Activated naive CD4-positive, alpha-beta T cell treated with anti-CD3 and anti-CD28 coated beads, Interleukin-2, amount 50 U/mL, for 24 hours (primary cell): Measurements from ENCODE around the gene CYP2W1.
"Not testable (repeated sequence)": the region's sequence is repeated elsewhere in the genome, so short reads cannot be mapped to it uniquely, and the experiment has no call there.

Experiments
- H3K27ac Mint-ChIP-seq: one replicate; pipeline ENCODE4 v1.8.0; 2021; ENCODE audit warnings: mild to moderate bottlenecking, mixed read lengths
- H3K27me3 Mint-ChIP-seq: one replicate; pipeline ENCODE4 v1.8.0; 2021; ENCODE audit warnings: mixed read lengths
- H3K36me3 Mint-ChIP-seq: one replicate; pipeline ENCODE4 v1.8.0; 2021; ENCODE audit warnings: mixed read lengths
- H3K4me1 Mint-ChIP-seq: one replicate; pipeline ENCODE4 v1.8.0; 2021; ENCODE audit warnings: mixed read lengths
- H3K4me3 Mint-ChIP-seq: one replicate; pipeline ENCODE4 v1.8.0; 2021; ENCODE audit warnings: mild to moderate bottlenecking, mixed read lengths
- H3K9me3 Mint-ChIP-seq: one replicate; pipeline ENCODE4 v1.8.0; 2021; ENCODE audit warnings: mixed read lengths

Gene CYP2W1

GRCh38 chr7:983004-983615 lies at the start of gene CYP2W1:
Gene CYP2W1, plus strand, starts transcription at chr7:983181. Its CDS starts 31 bp downstream, at chr7:983212.
- Mint-ChIP-seq H3K9me3 (no peaks in the 10 kb centered on the region), H3K36me3 (no peaks in the 10 kb centered on the region), H3K4me1 (no peaks in the 10 kb centered on the region), H3K27me3 (no peaks in the 10 kb centered on the region), H3K4me3 (no peak within 1 kb of the TSS), H3K27ac (no peak within 1 kb of the TSS)

GRCh38 chr7:934469-935163 lies 48.4 kb upstream of the CYP2W1 start:
- H3K9me3 Mint-ChIP-seq: no peaks in the 10 kb centered on the region
- H3K4me3 Mint-ChIP-seq: no peak overlapping the region
- no peak overlapping the region for H3K27ac Mint-ChIP-seq
- H3K4me1 Mint-ChIP-seq: peaks cover 10% of the 10 kb centered on the region
- no peaks in the 10 kb centered on the region for H3K27me3 Mint-ChIP-seq
- H3K36me3 Mint-ChIP-seq: no peaks in the 10 kb centered on the region

GRCh38 chr7:935164-935873 lies 47.7 kb upstream of the CYP2W1 start:
- H3K4me3 Mint-ChIP-seq: no peak overlapping the region
- peaks cover 12% of the 10 kb centered on the region for H3K4me1 Mint-ChIP-seq
- no peak overlapping the region for H3K27ac Mint-ChIP-seq
- H3K9me3 Mint-ChIP-seq: no peaks in the 10 kb centered on the region
- no peaks in the 10 kb centered on the region for H3K36me3 Mint-ChIP-seq
- H3K27me3 Mint-ChIP-seq: no peaks in the 10 kb centered on the region

- H3K27me3 Mint-ChIP-seq: no peaks in the 10 kb centered on the region
- peaks cover 18% of the 10 kb centered on the region for H3K4me1 Mint-ChIP-seq
- no peak overlapping the region for H3K27ac Mint-ChIP-seq
- H3K9me3 Mint-ChIP-seq: no peaks in the 10 kb centered on the region
- no peaks in the 10 kb centered on the region for H3K36me3 Mint-ChIP-seq
- no peak overlapping the region for H3K4me3 Mint-ChIP-seq
Observed at GRCh38 chr7:935874-936385, 47.1 kb upstream of the CYP2W1 start.

- peaks cover 24% of the 10 kb centered on the region for H3K4me1 Mint-ChIP-seq
- peak overlapping the region; percentile 68 for H3K27ac Mint-ChIP-seq
- no peaks in the 10 kb centered on the region for H3K9me3 Mint-ChIP-seq
- H3K4me3 Mint-ChIP-seq: no peak overlapping the region
- H3K27me3 Mint-ChIP-seq: no peaks in the 10 kb centered on the region
- no peaks in the 10 kb centered on the region for H3K36me3 Mint-ChIP-seq
Observed at GRCh38 chr7:936386-937054, 46.5 kb upstream of the CYP2W1 start.

GRCh38 chr7:937856-938484 lies 45.0 kb upstream of the CYP2W1 start:
- Mint-ChIP-seq H3K27ac (no peak overlapping the region), H3K36me3 (no peaks in the 10 kb centered on the region), H3K27me3 (no peaks in the 10 kb centered on the region), H3K4me3 (no peak overlapping the region), H3K4me1 (peaks cover 31% of the 10 kb centered on the region), H3K9me3 (no peaks in the 10 kb centered on the region)

GRCh38 chr7:938546-939185 lies 44.3 kb upstream of the CYP2W1 start:
- Mint-ChIP-seq H3K9me3 (no peaks in the 10 kb centered on the region), H3K27ac (no peak overlapping the region), H3K4me1 (peaks cover 31% of the 10 kb centered on the region), H3K4me3 (no peak overlapping the region), H3K27me3 (no peaks in the 10 kb centered on the region), H3K36me3 (no peaks in the 10 kb centered on the region)

- H3K27ac Mint-ChIP-seq: no peak overlapping the region
- no peak overlapping the region for H3K4me3 Mint-ChIP-seq
- H3K9me3 Mint-ChIP-seq: no peaks in the 10 kb centered on the region
- H3K27me3 Mint-ChIP-seq: no peaks in the 10 kb centered on the region
- H3K4me1 Mint-ChIP-seq: peaks cover 31% of the 10 kb centered on the region
- no peaks in the 10 kb centered on the region for H3K36me3 Mint-ChIP-seq
Observed at GRCh38 chr7:939843-940242, 43.1 kb upstream of the CYP2W1 start.

GRCh38 chr7:940599-941408 lies 42.2 kb upstream of the CYP2W1 start:
- Mint-ChIP-seq H3K4me3 (peak overlapping the region; percentile 71), H3K4me1 (peaks cover 31% of the 10 kb centered on the region), H3K27ac (peak overlapping the region; percentile 91), H3K36me3 (no peaks in the 10 kb centered on the region), H3K27me3 (no peaks in the 10 kb centered on the region), H3K9me3 (no peaks in the 10 kb centered on the region)

- not testable (repeated sequence) for H3K27ac Mint-ChIP-seq, H3K4me3 Mint-ChIP-seq, H3K36me3 Mint-ChIP-seq, H3K27me3 Mint-ChIP-seq, H3K9me3 Mint-ChIP-seq
- peaks cover 24% of the 10 kb centered on the region for H3K4me1 Mint-ChIP-seq
Observed at GRCh38 chr7:943793-944192, 39.2 kb upstream of the CYP2W1 start.

- Mint-ChIP-seq H3K36me3 (no peaks in the 10 kb centered on the region), H3K4me1 (peaks cover 24% of the 10 kb centered on the region), H3K4me3 (no peak overlapping the region), H3K9me3 (no peaks in the 10 kb centered on the region), H3K27ac (no peak overlapping the region), H3K27me3 (no peaks in the 10 kb centered on the region)
Observed at GRCh38 chr7:944744-945143, 38.2 kb upstream of the CYP2W1 start.

GRCh38 chr7:945147-945555 lies 37.8 kb upstream of the CYP2W1 start:
- no peak overlapping the region for H3K27ac Mint-ChIP-seq
- no peak overlapping the region for H3K4me3 Mint-ChIP-seq
- peaks cover 20% of the 10 kb centered on the region for H3K4me1 Mint-ChIP-seq
- no peaks in the 10 kb centered on the region for H3K9me3 Mint-ChIP-seq
- H3K27me3 Mint-ChIP-seq: no peaks in the 10 kb centered on the region
- H3K36me3 Mint-ChIP-seq: no peaks in the 10 kb centered on the region

- H3K9me3 Mint-ChIP-seq: no peaks in the 10 kb centered on the region
- H3K27me3 Mint-ChIP-seq: no peaks in the 10 kb centered on the region
- H3K4me1 Mint-ChIP-seq: peaks cover 17% of the 10 kb centered on the region
- H3K27ac Mint-ChIP-seq: no peak overlapping the region
- H3K36me3 Mint-ChIP-seq: no peaks in the 10 kb centered on the region
- H3K4me3 Mint-ChIP-seq: no peak overlapping the region
Observed at GRCh38 chr7:945556-946255, 37.3 kb upstream of the CYP2W1 start.
